ENCODE results near the gene CBARP.

DNA sequence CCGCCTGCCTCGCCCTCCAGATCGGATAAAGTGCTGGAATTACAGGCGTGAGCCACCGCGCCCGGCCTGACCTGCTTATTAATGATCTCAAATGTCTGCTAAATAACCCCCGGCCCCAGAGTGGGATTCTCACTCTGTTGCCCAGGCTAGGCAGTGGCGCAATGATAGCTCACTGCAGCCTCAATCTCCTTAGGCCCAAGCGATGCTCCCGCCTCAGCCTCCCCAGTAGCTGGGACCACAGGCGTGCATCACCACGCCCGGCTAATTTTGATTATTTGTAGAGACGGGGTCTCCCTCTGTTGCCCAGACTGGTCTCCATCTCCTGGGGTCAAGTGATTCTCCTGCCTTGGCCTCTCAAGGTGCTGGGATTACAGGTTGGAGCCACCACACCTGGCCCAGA, 3.1 kb upstream of the CBARP start:
- TF ChIP-seq CTCF (conservative IDR thresholded peaks at IDR 0.05; ENCODE audit: low read depth, low read length) (no peak), EZH2 (IDR thresholded peaks at IDR 0.05; ENCODE audit: borderline replicate concordance, low read depth, low read length, poor library complexity, severe bottlenecking) (no peak)
